GM12801 (cell line): ENCODE data around the gene CHAF1B.

Experiments used
- TF ChIP-seq, protein P1 (sequence below): IDR thresholded peaks from one replicate; pipeline ENCODE4 v1.5.1; 2011; ENCODE audit warnings: control low read depth; ENCODE audit not compliant: insufficient read length; ENCODE audit errors: extremely low read depth

The CHAF1B gene

DNA sequence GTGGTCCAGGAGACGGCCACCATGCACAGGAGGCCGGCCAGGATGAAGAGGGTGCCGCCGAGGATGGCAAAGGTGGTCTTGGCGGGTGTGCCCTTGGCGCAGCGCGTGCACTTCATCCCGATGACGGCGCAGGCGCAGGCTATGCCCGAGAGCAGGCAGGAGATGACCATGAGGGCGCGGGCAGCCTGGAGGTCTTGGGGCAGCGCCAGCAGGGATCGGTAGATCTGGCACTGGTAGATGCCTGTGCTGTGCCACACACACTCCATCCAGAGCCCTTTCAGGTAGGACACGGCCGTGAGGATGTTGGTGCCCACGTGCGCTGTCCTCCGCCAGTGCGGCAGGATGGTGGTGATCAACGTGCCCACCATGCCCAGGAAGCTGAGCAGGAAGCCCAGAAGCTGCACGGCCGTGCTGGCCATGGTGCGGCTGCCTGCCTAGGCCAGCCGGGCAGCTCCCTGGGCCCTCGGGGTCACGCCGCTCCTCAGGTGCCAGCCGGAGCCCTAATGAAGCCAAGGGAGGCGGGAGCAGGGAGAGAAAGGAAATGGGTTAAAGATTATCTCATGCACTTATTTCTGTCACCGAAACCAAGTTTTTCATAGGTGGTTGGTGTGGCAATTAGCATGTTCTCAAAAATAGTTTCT lies 76.2 kb downstream of the CHAF1B start:
- TF ChIP-seq, protein P1, sequence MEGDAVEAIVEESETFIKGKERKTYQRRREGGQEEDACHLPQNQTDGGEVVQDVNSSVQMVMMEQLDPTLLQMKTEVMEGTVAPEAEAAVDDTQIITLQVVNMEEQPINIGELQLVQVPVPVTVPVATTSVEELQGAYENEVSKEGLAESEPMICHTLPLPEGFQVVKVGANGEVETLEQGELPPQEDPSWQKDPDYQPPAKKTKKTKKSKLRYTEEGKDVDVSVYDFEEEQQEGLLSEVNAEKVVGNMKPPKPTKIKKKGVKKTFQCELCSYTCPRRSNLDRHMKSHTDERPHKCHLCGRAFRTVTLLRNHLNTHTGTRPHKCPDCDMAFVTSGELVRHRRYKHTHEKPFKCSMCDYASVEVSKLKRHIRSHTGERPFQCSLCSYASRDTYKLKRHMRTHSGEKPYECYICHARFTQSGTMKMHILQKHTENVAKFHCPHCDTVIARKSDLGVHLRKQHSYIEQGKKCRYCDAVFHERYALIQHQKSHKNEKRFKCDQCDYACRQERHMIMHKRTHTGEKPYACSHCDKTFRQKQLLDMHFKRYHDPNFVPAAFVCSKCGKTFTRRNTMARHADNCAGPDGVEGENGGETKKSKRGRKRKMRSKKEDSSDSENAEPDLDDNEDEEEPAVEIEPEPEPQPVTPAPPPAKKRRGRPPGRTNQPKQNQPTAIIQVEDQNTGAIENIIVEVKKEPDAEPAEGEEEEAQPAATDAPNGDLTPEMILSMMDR = no peak

DNA sequence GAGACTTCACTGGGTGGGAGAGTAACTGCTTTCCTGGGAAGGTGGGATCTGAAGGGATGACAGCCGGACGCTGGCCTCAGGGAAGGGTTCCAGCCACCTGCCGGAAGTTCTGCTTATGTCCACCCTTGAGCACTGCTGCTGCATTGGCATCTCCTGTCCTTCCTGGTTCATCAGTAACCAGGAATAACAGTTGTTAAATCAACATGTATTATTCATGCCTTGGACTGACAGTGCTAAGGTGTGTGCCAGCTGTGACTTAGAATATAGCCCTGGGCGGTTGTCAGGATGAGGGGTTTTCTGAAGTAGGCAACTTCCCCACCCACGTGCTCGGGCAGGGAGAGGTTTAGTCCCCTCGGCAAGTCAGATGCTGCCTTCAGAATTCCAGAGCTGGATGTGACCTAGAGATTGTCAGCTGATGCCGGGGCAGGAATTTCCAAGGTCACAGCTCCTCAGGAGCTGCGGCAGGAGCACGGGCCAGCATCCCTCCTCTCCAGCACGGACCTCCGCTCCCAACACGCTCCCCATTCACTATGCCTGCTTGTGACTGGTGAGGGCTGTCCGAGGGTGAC lies 76.8 kb downstream of the CHAF1B start:
- TF ChIP-seq, protein P1 = no peak

DNA sequence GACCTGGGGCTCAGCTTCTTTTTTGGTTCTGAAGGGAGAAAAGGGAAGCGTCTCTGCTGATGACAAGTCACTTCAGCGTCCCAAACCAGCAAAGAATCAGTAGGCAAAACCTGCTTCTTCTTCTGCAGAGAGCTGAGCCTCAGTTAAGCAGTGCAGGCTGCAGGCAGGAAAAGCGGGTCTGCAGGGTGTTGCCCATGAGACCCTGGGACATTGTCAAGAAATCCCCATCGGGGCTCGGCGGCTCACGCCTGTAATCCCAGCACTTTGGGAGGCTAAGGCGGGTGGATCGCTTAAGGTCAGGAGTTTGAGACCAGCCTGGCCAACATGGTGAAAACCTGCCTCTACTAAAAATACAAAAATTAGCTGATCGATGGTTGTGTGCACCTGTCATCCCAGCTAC lies 78.0 kb downstream of the CHAF1B start:
- TF ChIP-seq, protein P1 = no peak

DNA sequence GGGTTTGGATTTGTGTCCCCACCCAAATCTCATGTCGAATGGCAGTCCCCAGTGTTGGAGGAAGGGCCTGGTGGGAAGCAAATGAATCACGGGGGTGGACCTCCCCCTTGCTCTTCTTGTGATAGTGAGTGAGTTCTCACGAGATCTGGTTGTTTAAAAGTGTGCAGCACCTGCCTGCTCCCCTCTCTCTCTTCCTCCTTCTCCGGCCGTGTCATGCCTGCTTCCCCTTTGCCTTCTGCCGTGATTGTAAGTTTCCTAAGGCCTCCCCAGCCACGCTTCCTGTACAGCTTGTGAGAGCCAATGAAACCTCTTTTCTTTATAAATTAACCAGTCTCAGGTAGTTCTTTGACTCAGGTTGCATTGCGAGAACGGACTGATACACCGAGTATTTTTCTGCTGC lies 78.8 kb downstream of the CHAF1B start:
- TF ChIP-seq, protein P1 = no peak

DNA sequence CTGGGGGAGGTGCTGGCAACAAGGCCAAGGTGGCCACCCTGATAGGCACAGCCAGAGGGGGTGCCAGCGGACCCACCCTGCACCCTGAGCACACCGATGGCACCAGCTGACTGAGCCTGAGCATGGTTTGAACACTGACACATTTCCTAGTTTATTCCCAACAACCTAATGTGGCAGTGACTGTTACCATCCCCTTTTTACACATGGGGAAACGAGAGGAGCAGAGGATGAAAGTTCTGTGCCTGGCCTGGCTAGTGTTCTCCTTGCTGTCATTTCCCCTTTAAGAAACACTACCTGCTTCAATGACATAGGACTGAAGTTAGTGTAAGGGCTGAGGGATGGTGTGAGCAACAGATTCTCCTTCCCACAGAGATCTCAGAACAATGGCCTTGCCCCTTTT lies 79.4 kb downstream of the CHAF1B start:
- TF ChIP-seq, protein P1 = no peak

DNA sequence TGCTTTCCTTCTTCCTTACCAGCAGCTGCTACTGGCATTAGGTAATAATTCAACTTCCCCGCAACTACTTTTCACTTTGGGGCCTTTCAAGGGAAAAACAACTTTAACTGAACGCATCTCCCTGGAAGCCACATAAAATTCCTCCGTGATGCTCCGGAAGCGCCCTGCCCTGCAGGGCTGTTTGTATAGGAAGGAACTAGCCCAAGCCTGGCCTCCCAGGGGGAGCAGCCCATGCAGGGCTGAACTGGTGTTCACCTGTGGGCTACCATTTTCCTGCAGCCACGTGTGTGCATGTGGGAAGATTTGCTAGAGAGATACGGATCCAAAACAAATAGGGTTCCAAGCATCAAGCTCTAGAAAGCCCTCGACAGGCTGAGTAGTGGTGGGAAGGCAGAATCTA lies 80.3 kb downstream of the CHAF1B start:
- TF ChIP-seq, protein P1 = no peak

DNA sequence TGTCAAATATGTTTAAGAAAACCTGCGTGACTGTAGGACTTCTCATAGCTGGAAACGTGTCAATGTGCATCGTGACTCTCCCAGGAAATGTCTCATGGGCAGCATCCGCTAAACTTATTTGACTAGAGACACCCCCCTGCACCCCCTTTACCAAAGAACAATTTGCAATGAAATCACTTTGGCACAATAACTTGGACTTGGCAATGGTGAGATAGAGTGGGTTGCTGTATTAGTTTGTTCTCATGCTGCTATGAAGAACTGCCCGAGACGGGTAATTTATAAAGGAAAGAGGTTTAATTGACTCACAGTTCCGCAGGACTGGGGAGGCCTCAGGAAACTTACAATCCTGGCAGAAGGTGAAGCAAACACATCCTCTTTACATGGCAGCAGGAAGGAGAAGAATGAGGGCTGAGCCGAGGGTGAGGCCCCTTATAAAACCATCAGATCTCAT lies 80.9 kb downstream of the CHAF1B start:
- TF ChIP-seq, protein P1 = no peak
